SIG-M5 (cell line): Measurements from ENCODE around the gene CD109.
A peak's percentile ranks its signal among the peaks of the same experiment; 100 is the strongest.
"Not testable (repeated sequence)": the region's sequence is repeated elsewhere in the genome, so short reads cannot be mapped to it uniquely, and the experiment has no call there.

Experiments used
- DNase-seq: peaks from one replicate; lab custom pipeline; 2025; lab: John Stamatoyannopoulos, UW

Gene CD109

GRCh38 chr6:73695619-73696421, at the start of gene CD109:
TSS of gene CD109 (plus strand) at chr6:73696203. CDS start at chr6:73696216, 13 bp downstream.
- DNase-seq = no peak

GRCh38 chr6:73648166-73648565, 47.8 kb upstream of the CD109 start:
- DNase-seq = no peak

- no peak for DNase-seq
These were observed 46.2 kb upstream of the CD109 start for GRCh38 chr6:73649783-73650182.

- peak; percentile 23 for DNase-seq
These were observed 43.1 kb upstream of the CD109 start for GRCh38 chr6:73652637-73653570.

GRCh38 chr6:73653571-73654424, 42.2 kb upstream of the CD109 start, which contains the start of gene SLC17A5:
TSS of gene SLC17A5 (minus strand) at chr6:73653992. CDS start at chr6:73653886, 106 bp downstream.
- peak; percentile 80 for DNase-seq

- DNase-seq = no peak
These were observed 40.6 kb upstream of the CD109 start for GRCh38 chr6:73655341-73655917.

GRCh38 chr6:73656531-73657145, 39.4 kb upstream of the CD109 start:
- DNase-seq = no peak

GRCh38 chr6:73657201-73657600, 38.8 kb upstream of the CD109 start:
- no peak for DNase-seq

GRCh38 chr6:73664701-73665100, 31.3 kb upstream of the CD109 start:
- DNase-seq = no peak

GRCh38 chr6:73665686-73666319, 30.2 kb upstream of the CD109 start:
- no peak for DNase-seq

- DNase-seq = no peak
These were observed 29.6 kb upstream of the CD109 start for GRCh38 chr6:73666393-73666792.

- no peak for DNase-seq
These were observed 28.2 kb upstream of the CD109 start for GRCh38 chr6:73667798-73668197.

- no peak for DNase-seq
These were observed 27.0 kb upstream of the CD109 start for GRCh38 chr6:73669005-73669404.

GRCh38 chr6:73671911-73672685, 23.9 kb upstream of the CD109 start:
- no peak for DNase-seq

GRCh38 chr6:73675466-73676098, 20.4 kb upstream of the CD109 start:
- DNase-seq = no peak

GRCh38 chr6:73679009-73679408, 17.0 kb upstream of the CD109 start:
- DNase-seq = no peak

GRCh38 chr6:73679846-73680245, 16.2 kb upstream of the CD109 start:
- not testable (repeated sequence) for DNase-seq

- no peak for DNase-seq
These were observed 15.6 kb upstream of the CD109 start for GRCh38 chr6:73680289-73680918.

- DNase-seq = not testable (repeated sequence)
These were observed 12.4 kb upstream of the CD109 start for GRCh38 chr6:73683574-73683973.
